Aorta (tissue), 5 donors: ENCODE measurements around the gene TNFRSF1B. TPM values are rescaled to one million over a fixed set of nuclear protein-coding genes. Genes with fewer than 3 reads are reported as not detected.

Experiments
- ATAC-seq: fragments of 200-7000 bp; cut with Tn5 transposase; one replicate; pipeline ENCODE4 v1.9.1; 2022; ENCODE audit warnings: moderate library complexity; ENCODE audit not compliant: low FRiP score
- DNase-seq, 2 donors: peaks; one replicate each; pipeline ENCODE4 v3.0.0-alpha.2; 2020
- H3K27ac ChIP-seq, 2 donors: one replicate each; pipeline ENCODE4 v1.5.1; 2013; ENCODE audit warnings: low read length in 2 of 2, mild to moderate bottlenecking in 2 of 2, moderate library complexity in 2 of 2, control low read depth in 1 of 2, inconsistent platforms in 1 of 2, low read depth in 1 of 2
- H3K27me3 ChIP-seq, 2 donors: one replicate each; pipeline ENCODE4 v1.6.1; 2013; ENCODE audit warnings: control low read depth in 1 of 2, low read length in 1 of 2, mild to moderate bottlenecking in 1 of 2, moderate library complexity in 1 of 2; ENCODE audit not compliant: insufficient read depth in 2 of 2, control insufficient read depth in 1 of 2
- H3K36me3 ChIP-seq, 2 donors: one replicate each; pipeline ENCODE4 v1.6.1; 2013; ENCODE audit warnings: control low read depth in 1 of 2, low read length in 1 of 2, mild to moderate bottlenecking in 1 of 2; ENCODE audit not compliant: insufficient read depth in 2 of 2, control insufficient read depth in 1 of 2
- H3K4me1 ChIP-seq, 2 donors: one replicate each; pipeline ENCODE4 v1.6.1; 2013; ENCODE audit warnings: low read length in 2 of 2, control low read depth in 1 of 2, mild to moderate bottlenecking in 1 of 2, moderate library complexity in 1 of 2; ENCODE audit not compliant: insufficient read depth in 2 of 2, control insufficient read depth in 1 of 2
- H3K4me3 ChIP-seq, 2 donors: one replicate each; pipeline ENCODE4 v1.5.1; 2013; ENCODE audit warnings: low read length in 2 of 2, control low read depth in 1 of 2, mild to moderate bottlenecking in 1 of 2
- H3K9me3 ChIP-seq: one replicate; pipeline ENCODE4 v1.6.1; 2013; ENCODE audit warnings: mild to moderate bottlenecking, low read length; ENCODE audit not compliant: control insufficient read depth
- WGBS, 2 donors: extraction: QIAGEN DNeasy Blood & Tissue Kit; methylation state at CpG; one replicate each; pipeline ENCODE4 v1.1.7; 2013; 5-methylcytosine and 5-hydroxymethylcytosine counted together
- intact Hi-C, 2 donors: fragments of 100-400 bp; cut with DNase I; formaldehyde crosslinking; loops; one replicate each; pipeline versions ENCODE4 v1.14.2 to v1.15.0; 2022
- polyA plus RNA-seq, 2 donors: library from polyadenylated mRNA; stranded (reverse); fragments of 200-250 nt; gene quantifications; one replicate each; pipeline ENCODE4 v1.2.3, GENCODE V29; 2013
- total RNA-seq, 2 donors: library from RNA; stranded (reverse); fragmentation: NEBNext Ultra II Directional; extraction: Animal tissue kit (Norgen Biotek cat#: 25700); gene quantifications; one replicate each; pipeline ENCODE4 v1.2.1, GENCODE V29; 2021
- donor health status: healthy with polysubstance abuse.
- donor health status: Bipolar disorder and iron deficiency.
- donor health status: DM: no; HTN: no; CAD: no.
- donor health status: DM: no; HTN: no; CAD: no.
- donor health status: DM: yes; HTN: yes; CAD: no.

Gene TNFRSF1B
- total and polyA plus RNA-seq, 4 donors = 5.0 to 98.5 (median 27.4) TPM

DNA sequence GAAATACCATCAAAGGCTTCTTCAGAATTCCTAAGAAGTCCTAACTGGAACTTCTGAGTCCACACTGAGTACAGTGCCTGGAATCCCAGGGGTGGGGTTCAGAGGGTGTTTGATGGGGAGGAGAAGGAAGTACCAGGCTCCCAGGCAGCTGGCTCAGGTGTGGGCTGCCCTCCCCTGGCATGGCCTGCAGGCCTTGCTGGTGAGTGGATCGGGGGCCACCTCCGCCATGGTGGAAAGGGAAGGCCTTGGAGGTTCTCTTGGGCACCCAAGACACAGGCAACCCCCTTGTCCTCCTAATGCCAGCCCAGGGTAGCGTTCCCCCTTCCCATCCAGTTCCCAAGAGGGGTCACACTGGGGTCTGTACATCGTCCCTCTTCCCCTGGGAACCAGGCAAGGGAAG is 26.8 kb upstream of the TNFRSF1B start:
- 86 to 96% methylated on average over 4 of the region's 4 CpGs for WGBS, 2 donors
- H3K4me1 ChIP-seq = no peaks in the 10 kb centered on the region
- no peak overlapping the region for H3K4me3 ChIP-seq
- ATAC-seq (no peak), DNase-seq (no peak)
- intact Hi-C loops = no loop called here
- no peaks in the 10 kb centered on the region for H3K27me3 ChIP-seq
- no peaks in the 10 kb centered on the region for H3K9me3 ChIP-seq
- H3K27ac ChIP-seq = no peak overlapping the region
- no peaks in the 10 kb centered on the region for H3K36me3 ChIP-seq

DNA sequence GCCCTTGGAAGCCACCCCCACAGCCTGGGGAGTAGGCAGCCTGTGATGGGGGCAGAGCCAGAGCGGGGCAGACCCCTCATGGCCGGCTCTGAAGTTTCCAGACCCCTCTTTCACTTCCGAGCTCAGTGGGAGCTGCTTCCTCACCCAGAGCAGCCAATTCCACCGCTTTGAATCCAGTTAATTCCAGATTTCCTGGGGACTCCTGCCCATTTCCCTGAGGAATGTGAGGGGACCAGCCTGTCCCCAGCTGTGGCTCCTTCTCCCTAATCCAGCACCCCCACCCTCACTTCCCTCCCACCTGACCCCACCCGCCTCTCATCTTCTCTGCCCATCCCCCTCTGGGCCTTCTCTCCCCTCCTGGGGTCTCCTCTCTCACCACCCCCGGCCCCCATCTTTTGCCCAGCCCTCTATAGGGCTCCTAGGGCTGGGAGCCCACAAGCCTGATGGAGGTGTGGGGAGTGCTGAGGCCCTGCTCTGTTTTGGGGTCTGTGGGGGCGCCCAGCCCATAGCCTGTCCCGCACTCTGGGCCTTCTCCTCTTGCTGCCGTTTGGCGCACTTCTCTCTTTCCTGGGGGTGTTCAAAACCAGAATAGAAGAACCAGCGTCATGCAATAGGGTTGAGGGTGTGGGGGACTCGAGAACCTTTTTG is 26.2 kb upstream of the TNFRSF1B start:
- no peaks in the 10 kb centered on the region for H3K27me3 ChIP-seq
- WGBS, 2 donors = 84 to 87% methylated on average over 12 of the region's 12 CpGs
- ATAC-seq = no peak

DNA sequence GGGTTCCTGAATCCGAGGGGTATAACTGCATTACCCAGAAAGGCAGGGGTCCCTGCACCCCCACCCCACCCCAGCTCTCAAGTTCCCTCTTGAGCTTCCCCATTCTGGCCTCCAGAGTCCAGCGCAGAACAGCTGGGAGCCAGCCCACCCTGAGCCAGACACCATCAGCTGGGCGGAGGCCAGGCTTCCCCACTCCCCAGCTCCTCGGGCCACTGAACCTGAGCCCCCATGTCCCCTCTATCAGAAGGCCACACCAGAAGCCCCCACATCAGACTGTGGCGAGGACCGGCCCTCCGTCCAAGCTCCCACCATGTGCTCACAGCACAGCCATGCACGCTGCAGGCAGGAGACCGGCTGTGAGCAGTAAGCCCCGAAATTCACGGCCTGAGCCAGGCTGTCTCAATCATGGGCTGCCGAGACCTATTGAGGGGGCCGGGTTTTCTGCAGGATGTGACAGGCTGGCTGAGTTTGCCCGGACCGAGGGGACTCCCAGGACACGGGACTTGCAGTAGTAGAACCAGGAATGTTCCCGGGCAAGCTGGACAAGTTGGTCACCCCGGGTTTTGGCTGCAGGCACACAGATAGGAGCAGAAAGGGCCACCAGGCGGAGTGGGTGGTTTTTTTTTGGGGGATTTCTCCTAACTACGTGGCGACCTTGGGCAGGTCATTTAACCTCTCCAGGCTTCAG is 25.5 kb upstream of the TNFRSF1B start:
- H3K36me3 ChIP-seq = no peaks in the 10 kb centered on the region
- 77 to 81% methylated on average over 21 of the region's 21 CpGs for WGBS, 2 donors
- ATAC-seq (no peak), DNase-seq (no peak)
- intact Hi-C loops = no loop called here
- H3K27ac ChIP-seq = no peak overlapping the region
- H3K4me3 ChIP-seq = no peak overlapping the region
- H3K9me3 ChIP-seq = no peaks in the 10 kb centered on the region
- H3K27me3 ChIP-seq = no peaks in the 10 kb centered on the region
- no peaks in the 10 kb centered on the region for H3K4me1 ChIP-seq

More for the DNA sequence above, 26.2 kb upstream of the TNFRSF1B start:
- Histone ChIP-seq H3K27ac (no peak overlapping the region), H3K36me3 (no peaks in the 10 kb centered on the region), H3K9me3 (no peaks in the 10 kb centered on the region), H3K4me1 (no peaks in the 10 kb centered on the region), H3K4me3 (no peak overlapping the region)
- intact Hi-C loops = no loop called here
- DNase-seq = no peak

DNA sequence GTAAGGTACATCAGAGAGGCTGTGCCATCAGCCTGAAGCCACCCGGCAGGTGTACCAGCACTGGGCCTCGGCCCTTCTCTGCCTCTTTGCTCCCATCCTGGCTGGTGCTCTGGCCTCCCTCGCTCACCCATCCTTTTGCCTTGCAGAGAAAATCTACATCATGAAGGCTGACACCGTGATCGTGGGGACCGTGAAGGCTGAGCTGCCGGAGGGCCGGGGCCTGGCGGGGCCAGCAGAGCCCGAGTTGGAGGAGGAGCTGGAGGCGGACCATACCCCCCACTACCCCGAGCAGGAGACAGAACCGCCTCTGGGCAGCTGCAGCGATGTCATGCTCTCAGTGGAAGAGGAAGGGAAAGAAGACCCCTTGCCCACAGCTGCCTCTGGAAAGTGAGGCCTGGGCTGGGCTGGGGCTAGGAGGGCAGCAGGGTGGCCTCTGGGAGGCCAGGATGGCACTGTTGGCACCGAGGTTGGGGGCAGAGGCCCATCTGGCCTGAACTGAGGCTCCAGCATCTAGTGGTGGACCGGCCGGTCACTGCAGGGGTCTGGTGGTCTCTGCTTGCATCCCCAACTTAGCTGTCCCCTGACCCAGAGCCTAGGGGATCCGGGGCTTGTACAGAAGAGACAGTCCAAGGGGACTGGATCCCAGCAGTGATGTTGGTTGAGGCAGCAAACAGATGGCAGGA is 24.5 kb upstream of the TNFRSF1B start:
- Histone ChIP-seq H3K27ac (no peak overlapping the region), H3K36me3 (no peaks in the 10 kb centered on the region), H3K4me3 (no peak overlapping the region), H3K9me3 (no peaks in the 10 kb centered on the region), H3K4me1 (no peaks in the 10 kb centered on the region), H3K27me3 (no peaks in the 10 kb centered on the region)
- no peak for ATAC-seq
- peak in 1 of 2 donors; percentile 71 for DNase-seq
- intact Hi-C loops = no loop called here
- 92 to 93% methylated on average over 18 of the region's 18 CpGs for WGBS, 2 donors

DNA sequence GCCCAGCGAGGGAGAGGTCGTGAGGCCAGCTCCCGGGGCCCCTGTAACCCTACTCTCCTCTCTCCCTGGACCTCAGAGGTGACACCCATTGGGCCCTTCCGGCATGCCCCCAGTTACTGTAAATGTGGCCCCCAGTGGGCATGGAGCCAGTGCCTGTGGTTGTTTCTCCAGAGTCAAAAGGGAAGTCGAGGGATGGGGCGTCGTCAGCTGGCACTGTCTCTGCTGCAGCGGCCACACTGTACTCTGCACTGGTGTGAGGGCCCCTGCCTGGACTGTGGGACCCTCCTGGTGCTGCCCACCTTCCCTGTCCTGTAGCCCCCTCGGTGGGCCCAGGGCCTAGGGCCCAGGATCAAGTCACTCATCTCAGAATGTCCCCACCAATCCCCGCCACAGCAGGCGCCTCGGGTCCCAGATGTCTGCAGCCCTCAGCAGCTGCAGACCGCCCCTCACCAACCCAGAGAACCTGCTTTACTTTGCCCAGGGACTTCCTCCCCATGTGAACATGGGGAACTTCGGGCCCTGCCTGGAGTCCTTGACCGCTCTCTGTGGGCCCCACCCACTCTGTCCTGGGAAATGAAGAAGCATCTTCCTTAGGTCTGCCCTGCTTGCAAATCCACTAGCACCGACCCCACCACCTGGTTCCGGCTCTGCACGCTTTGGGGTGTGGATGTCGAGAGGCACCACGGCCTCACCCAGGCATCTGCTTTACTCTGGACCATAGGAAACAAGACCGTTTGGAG is 23.7 kb upstream of the TNFRSF1B start:
- peak in 1 of 2 donors; percentile 85 for DNase-seq
- ATAC-seq = no peak
- Histone ChIP-seq H3K4me3 (no peak overlapping the region), H3K27ac (no peak overlapping the region), H3K4me1 (no peaks in the 10 kb centered on the region), H3K36me3 (no peaks in the 10 kb centered on the region), H3K27me3 (no peaks in the 10 kb centered on the region), H3K9me3 (no peaks in the 10 kb centered on the region)
- WGBS, 2 donors = 92 to 94% methylated on average over 21 of the region's 21 CpGs
- intact Hi-C loops = no loop called here

DNA sequence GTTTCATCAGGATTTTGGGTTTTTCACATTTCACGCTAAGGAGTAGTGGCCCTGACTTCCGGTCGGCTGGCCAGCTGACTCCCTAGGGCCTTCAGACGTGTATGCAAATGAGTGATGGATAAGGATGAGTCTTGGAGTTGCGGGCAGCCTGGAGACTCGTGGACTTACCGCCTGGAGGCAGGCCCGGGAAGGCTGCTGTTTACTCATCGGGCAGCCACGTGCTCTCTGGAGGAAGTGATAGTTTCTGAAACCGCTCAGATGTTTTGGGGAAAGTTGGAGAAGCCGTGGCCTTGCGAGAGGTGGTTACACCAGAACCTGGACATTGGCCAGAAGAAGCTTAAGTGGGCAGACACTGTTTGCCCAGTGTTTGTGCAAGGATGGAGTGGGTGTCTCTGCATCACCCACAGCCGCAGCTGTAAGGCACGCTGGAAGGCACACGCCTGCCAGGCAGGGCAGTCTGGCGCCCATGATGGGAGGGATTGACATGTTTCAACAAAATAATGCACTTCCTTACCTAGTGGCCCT is 23.1 kb upstream of the TNFRSF1B start:
- peak; percentile 88 to 92 for DNase-seq
- no peaks in the 10 kb centered on the region for H3K9me3 ChIP-seq
- H3K36me3 ChIP-seq = no peaks in the 10 kb centered on the region
- no peaks in the 10 kb centered on the region for H3K27me3 ChIP-seq
- WGBS, 2 donors = 54 to 62% methylated on average over 17 of the region's 17 CpGs
- no peaks in the 10 kb centered on the region for H3K4me1 ChIP-seq
- intact Hi-C loops = no loop called here
- no peak overlapping the region for H3K27ac ChIP-seq
- ATAC-seq = peak; percentile 68
- H3K4me3 ChIP-seq = no peak overlapping the region

DNA sequence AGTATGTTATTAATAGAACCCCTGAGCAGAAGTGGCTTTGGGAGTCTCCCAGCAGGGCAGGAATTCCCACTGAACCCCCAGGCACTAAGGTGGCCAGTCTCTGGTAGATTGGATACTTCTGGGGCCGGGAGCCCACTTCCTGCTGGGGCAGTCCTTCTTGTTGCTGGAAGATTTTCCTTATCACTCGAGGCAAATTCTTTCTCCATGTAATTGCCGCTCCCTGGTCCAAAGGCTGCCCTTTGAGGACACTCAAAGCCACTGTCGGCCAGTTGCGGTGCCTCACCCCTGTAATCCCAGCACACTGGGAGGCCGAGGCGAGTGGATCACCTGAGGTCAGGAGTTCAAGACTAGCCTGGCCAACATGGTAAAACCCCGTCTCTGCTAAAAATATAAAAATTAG is 22.6 kb upstream of the TNFRSF1B start:
- H3K27ac ChIP-seq = no peak overlapping the region
- no peak for DNase-seq
- no peak for ATAC-seq

DNA sequence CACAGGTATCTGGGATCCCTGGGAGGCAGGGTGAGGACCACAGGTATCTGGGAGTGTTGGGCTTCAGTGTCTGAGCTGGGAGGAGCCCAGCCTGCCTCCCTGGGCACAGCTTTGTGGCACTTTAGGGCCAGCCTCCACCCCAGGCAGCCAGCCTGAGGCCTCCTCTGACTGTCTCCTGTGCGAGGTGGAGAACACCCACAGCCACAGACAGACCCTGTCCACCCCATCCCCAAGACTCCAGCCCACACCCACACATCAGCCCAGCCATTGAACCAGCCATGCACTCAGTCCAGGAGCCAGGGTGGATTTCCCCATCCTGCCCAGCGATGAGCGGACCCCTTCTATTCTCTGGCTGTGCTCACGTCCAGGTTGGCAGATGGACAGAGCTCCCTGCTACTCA is 21.8 kb upstream of the TNFRSF1B start:
- no peaks in the 10 kb centered on the region for H3K36me3 ChIP-seq
- H3K27me3 ChIP-seq = no peaks in the 10 kb centered on the region
- DNase-seq (no peak), ATAC-seq (no peak)
- no peak overlapping the region for H3K27ac ChIP-seq
- WGBS, 2 donors = 94 to 100% methylated on average over 4 of the region's 4 CpGs
- no peaks in the 10 kb centered on the region for H3K4me1 ChIP-seq
- H3K4me3 ChIP-seq = no peak overlapping the region
- intact Hi-C loops = no loop called here
- no peaks in the 10 kb centered on the region for H3K9me3 ChIP-seq

More for the DNA sequence above, 22.6 kb upstream of the TNFRSF1B start:
- Histone ChIP-seq H3K4me3 (no peak overlapping the region), H3K27me3 (no peaks in the 10 kb centered on the region), H3K9me3 (no peaks in the 10 kb centered on the region), H3K36me3 (no peaks in the 10 kb centered on the region), H3K4me1 (no peaks in the 10 kb centered on the region)
- 87 to 90% methylated on average over 8 of the region's 8 CpGs for WGBS, 2 donors
- intact Hi-C loops = no loop called here
